Measurements from ENCODE around the gene PRR4. TPM values are rescaled to one million over a fixed set of nuclear protein-coding genes. Genes with fewer than 3 reads are reported as not detected.

PRR4 gene
- total RNA-seq (2022; extraction: Qiagen RNA extraction) = 0.80 to 3.2 TPM (median 2.3 TPM) in 5 replicates

GRCh38 chr12:10849425-10849878, at the start of gene PRR4:
PRR4 (minus strand) TSS chr12:10849475; CDS start chr12:10849437, 38 bp downstream.

GRCh38 chr12:10884086-10884725, 34.9 kb upstream of the PRR4 start, which contains the start of gene PRH1:
PRH1 (minus strand) TSS chr12:10884255; CDS start chr12:10884217, 38 bp downstream.

GRCh38 chr12:10826258-10826657, 23.0 kb downstream of the PRR4 start, which contains the start of gene TAS2R10:
TAS2R10 (minus strand) TSS chr12:10826358; CDS start chr12:10826269, 89 bp downstream.

GRCh38 chr12:10810068-10810467, 39.2 kb downstream of the PRR4 start, which contains the start of gene TAS2R9:
TAS2R9 (minus strand) TSS chr12:10810168; CDS start chr12:10810075, 93 bp downstream.

GRCh38 chr12:10807186-10807585, 42.1 kb downstream of the PRR4 start, which contains the start of gene TAS2R8:
TAS2R8 (minus strand) TSS chr12:10807286; CDS start chr12:10806980, 306 bp downstream.

GRCh38 chr12:10802587-10802986, 46.7 kb downstream of the PRR4 start, which contains the start of gene TAS2R7:
TAS2R7 (minus strand) TSS chr12:10802627; CDS start chr12:10802570, 57 bp downstream.

Other genes with a start within 250 kb of the PRR4 start
- gene MAGOHB, start 235.9 kb downstream of the PRR4 start, total RNA-seq (2022; extraction: Qiagen RNA extraction) = 47.4 to 51.6 TPM (median 48.3 TPM) in 5 replicates
- 0.16 to 0.28 TPM (median 0.18 TPM) in 5 replicates for gene STYK1, start 175.4 kb downstream of the PRR4 start, total RNA-seq (2022; extraction: Qiagen RNA extraction)
- gene YBX3, start 126.2 kb downstream of the PRR4 start, total RNA-seq (2022; extraction: Qiagen RNA extraction) = 245 to 262 TPM (median 259 TPM) in 5 replicates
- gene TAS2R7, start 46.8 kb downstream of the PRR4 start, total RNA-seq (2022; extraction: Qiagen RNA extraction) = not detected in 5 replicates
- gene TAS2R8, start 42.2 kb downstream of the PRR4 start, total RNA-seq (2022; extraction: Qiagen RNA extraction) = not detected in 5 replicates
- not detected in 5 replicates for gene TAS2R9, start 39.3 kb downstream of the PRR4 start, total RNA-seq (2022; extraction: Qiagen RNA extraction)
- 0.06 to 0.09 TPM in 2 of 5 replicates, not detected in the others for gene TAS2R10, start 23.1 kb downstream of the PRR4 start, total RNA-seq (2022; extraction: Qiagen RNA extraction)
- 2.3 to 4.6 TPM (median 2.4 TPM) in 5 replicates for gene PRH1, start 34.8 kb upstream of the PRR4 start, total RNA-seq (2022; extraction: Qiagen RNA extraction)
- 0.03 TPM in 1 of 5 replicates, not detected in the others for gene TAS2R13, start 60.1 kb upstream of the PRR4 start, total RNA-seq (2022; extraction: Qiagen RNA extraction)
- 0.23 to 0.48 TPM (median 0.43 TPM) in 3 of 5 replicates, not detected in the others for gene PRH2, start 79.8 kb upstream of the PRR4 start, total RNA-seq (2022; extraction: Qiagen RNA extraction)
- gene TAS2R14, start 89.8 kb upstream of the PRR4 start, total RNA-seq (2022; extraction: Qiagen RNA extraction) = 0.44 to 0.81 TPM (median 0.78 TPM) in 5 replicates
- gene TAS2R50, start 137.4 kb upstream of the PRR4 start, total RNA-seq (2022; extraction: Qiagen RNA extraction) = not detected in 5 replicates
- 0.06 TPM in 1 of 5 replicates, not detected in the others for gene TAS2R20, start 148.8 kb upstream of the PRR4 start, total RNA-seq (2022; extraction: Qiagen RNA extraction)
- 0.15 TPM in 1 of 5 replicates, not detected in the others for gene TAS2R19, start 173.1 kb upstream of the PRR4 start, total RNA-seq (2022; extraction: Qiagen RNA extraction)
- gene TAS2R31, start 181.9 kb upstream of the PRR4 start, total RNA-seq (2022; extraction: Qiagen RNA extraction) = 0.16 to 0.28 TPM (median 0.17 TPM) in 5 replicates
- gene TAS2R46, start 212.8 kb upstream of the PRR4 start, total RNA-seq (2022; extraction: Qiagen RNA extraction) = not detected in 5 replicates
- gene TAS2R43, start 242.8 kb upstream of the PRR4 start, total RNA-seq (2022; extraction: Qiagen RNA extraction) = not detected in 5 replicates

Measured in A549 treated with AZD2906 at 1 μM for 4 hours (cell line).